Liver (tissue), 9 donors: ENCODE results near the gene CRLF1. TPM values are rescaled to one million over a fixed set of nuclear protein-coding genes. Genes with fewer than 3 reads are reported as not detected.

Experiments
- DNase-seq: peaks from one replicate; pipeline ENCODE4 v3.0.0-alpha.2; 2017; ENCODE audit warnings: low spot score
- H3K27ac ChIP-seq, 2 donors: one replicate each; pipeline ENCODE4 v1.7.0; 2013; ENCODE audit warnings: inconsistent platforms in 2 of 2, low read length in 2 of 2, control low read depth in 1 of 2, low read depth in 1 of 2, mild to moderate bottlenecking in 1 of 2
- H3K27me3 ChIP-seq, 4 donors: one replicate each; pipeline versions ENCODE4 v1.6.1 to v1.7.0; 2013; ENCODE audit warnings: low read length in 3 of 4, inconsistent platforms in 1 of 4, mild to moderate bottlenecking in 1 of 4, moderate library complexity in 1 of 4; ENCODE audit not compliant: control insufficient read depth in 4 of 4, insufficient read depth in 4 of 4
- H3K36me3 ChIP-seq, 4 donors: one replicate each; pipeline versions ENCODE4 v1.6.1 to v1.7.0; 2013; ENCODE audit warnings: low read length in 3 of 4, mild to moderate bottlenecking in 3 of 4, low read depth in 1 of 4, moderate library complexity in 1 of 4; ENCODE audit not compliant: control insufficient read depth in 4 of 4, insufficient read depth in 3 of 4
- H3K4me1 ChIP-seq, 4 donors: one replicate each; pipeline versions ENCODE4 v1.6.1 to v1.7.0; 2013; ENCODE audit warnings: low read length in 3 of 4, mild to moderate bottlenecking in 3 of 4, moderate library complexity in 1 of 4; ENCODE audit not compliant: control insufficient read depth in 4 of 4, insufficient read depth in 4 of 4
- H3K4me3 ChIP-seq, 3 donors: one replicate each; pipeline versions ENCODE4 v1.6.1 to v1.7.0; 2013; ENCODE audit warnings: low read length in 3 of 3, control low read depth in 1 of 3, low read depth in 1 of 3, mild to moderate bottlenecking in 1 of 3
- H3K9ac ChIP-seq, 2 donors: one replicate each; pipeline ENCODE4 v1.7.0; 2013; ENCODE audit warnings: low read length in 2 of 2, mild to moderate bottlenecking in 2 of 2, moderate library complexity in 2 of 2, control low read depth in 1 of 2, low read depth in 1 of 2
- H3K9me3 ChIP-seq, 4 donors: one replicate each; pipeline versions ENCODE4 v1.6.1 to v1.7.0; 2013; ENCODE audit warnings: low read length in 3 of 4; ENCODE audit not compliant: control insufficient read depth in 4 of 4
- CTCF ChIP-seq: fragments of 150-350 bp; IDR thresholded peaks from 2 replicates; pipeline ENCODE4 v1.5.1; 2017; ENCODE audit warnings: improper control_type of control experiment, low read depth, low read length; ENCODE audit not compliant: missing input control
- FOXA1 ChIP-seq: IDR thresholded peaks from 2 replicates; pipeline ENCODE4 v1.6.1; 2016; ENCODE audit warnings: antibody characterized with exemption
- FOXA2 ChIP-seq: IDR thresholded peaks from 2 replicates; pipeline ENCODE4 v1.6.1; 2016; ENCODE audit warnings: antibody characterized with exemption
- GABPA ChIP-seq, 2 donors: IDR thresholded peaks in 1 of 2; conservative IDR thresholded peaks in 1 of 2; 2 replicates each; pipeline ENCODE4 v1.6.1; 2016; ENCODE audit warnings: antibody characterized with exemption in 2 of 2, mild to moderate bottlenecking in 1 of 2, moderate library complexity in 1 of 2
- HNF4A ChIP-seq, 2 donors: conservative IDR thresholded peaks; 2 replicates each; pipeline ENCODE4 v1.6.1; 2016; ENCODE audit warnings: antibody characterized with exemption in 2 of 2, mild to moderate bottlenecking in 2 of 2
- HNF4G ChIP-seq: IDR thresholded peaks from 2 replicates; pipeline ENCODE4 v1.6.1; 2016; ENCODE audit warnings: antibody characterized with exemption
- JUND ChIP-seq, 2 donors: IDR thresholded peaks; 2 replicates each; pipeline ENCODE4 v1.6.1; 2016; ENCODE audit warnings: antibody characterized with exemption in 2 of 2
- NR2F2 ChIP-seq: IDR thresholded peaks from 2 replicates; pipeline ENCODE4 v1.6.1; 2016; ENCODE audit warnings: antibody characterized with exemption
- RAD21 ChIP-seq, 2 donors: IDR thresholded peaks; 2 replicates each; pipeline ENCODE4 v1.6.1; 2016; ENCODE audit warnings: antibody characterized with exemption in 2 of 2, mild to moderate bottlenecking in 2 of 2
- REST ChIP-seq: IDR thresholded peaks from 2 replicates; pipeline ENCODE4 v1.6.1; 2016; ENCODE audit warnings: antibody characterized with exemption, mild to moderate bottlenecking
- RXRA ChIP-seq, 2 donors: IDR thresholded peaks; 2 replicates each; pipeline ENCODE4 v1.6.1; 2017 to 2018; ENCODE audit warnings: antibody characterized with exemption in 2 of 2, mild to moderate bottlenecking in 1 of 2
- SP1 ChIP-seq: IDR thresholded peaks from 2 replicates; pipeline ENCODE4 v1.6.1; 2018; ENCODE audit warnings: antibody characterized with exemption, mild to moderate bottlenecking
- YY1 ChIP-seq: IDR thresholded peaks from 2 replicates; pipeline ENCODE4 v1.6.1; 2016; ENCODE audit warnings: antibody characterized with exemption, mild to moderate bottlenecking
- ZBTB33 ChIP-seq: IDR thresholded peaks from 2 replicates; pipeline ENCODE4 v1.6.1; 2016; ENCODE audit warnings: antibody characterized with exemption
- WGBS: extraction: QIAGEN DNeasy Blood & Tissue Kit; methylation state at CpG from one replicate; pipeline ENCODE4 v1.1.7; 2013; 5-methylcytosine and 5-hydroxymethylcytosine counted together
- polyA plus RNA-seq, 2 donors: library from polyadenylated mRNA; stranded (reverse) in 1 of 2; unstranded in 1 of 2; fragments of 200-250 nt in 1 of 2; fragments of >200 nt in 1 of 2; fragmentation: Nextera tagmentation in 1 of 2; extraction: Ambion mirVana in 1 of 2; gene quantifications; one replicate each; pipeline versions ENCODE4 v1.2.1 to v1.2.3, GENCODE V29; 2013 to 2015
- total RNA-seq, 2 donors: library from RNA; depleted of rRNA; stranded (reverse); fragments of >200 nt; gene quantifications; one replicate each; pipeline ENCODE4 v1.2.3, GENCODE V29; 2014
- TF ChIP-seq, protein P1 (sequence below): IDR thresholded peaks from 2 replicates; pipeline ENCODE4 v1.6.1; 2016; ENCODE audit warnings: antibody characterized with exemption
- donor health status: healthy.
- donor health status: healthy.
- donor health status: healthy.
- donor health status: healthy.
- donor health status: healthy.

The CRLF1 gene
- total and polyA plus RNA-seq, 4 donors: 0.49 to 1.9 (median 1.6) TPM; not detected in 1

DNA sequence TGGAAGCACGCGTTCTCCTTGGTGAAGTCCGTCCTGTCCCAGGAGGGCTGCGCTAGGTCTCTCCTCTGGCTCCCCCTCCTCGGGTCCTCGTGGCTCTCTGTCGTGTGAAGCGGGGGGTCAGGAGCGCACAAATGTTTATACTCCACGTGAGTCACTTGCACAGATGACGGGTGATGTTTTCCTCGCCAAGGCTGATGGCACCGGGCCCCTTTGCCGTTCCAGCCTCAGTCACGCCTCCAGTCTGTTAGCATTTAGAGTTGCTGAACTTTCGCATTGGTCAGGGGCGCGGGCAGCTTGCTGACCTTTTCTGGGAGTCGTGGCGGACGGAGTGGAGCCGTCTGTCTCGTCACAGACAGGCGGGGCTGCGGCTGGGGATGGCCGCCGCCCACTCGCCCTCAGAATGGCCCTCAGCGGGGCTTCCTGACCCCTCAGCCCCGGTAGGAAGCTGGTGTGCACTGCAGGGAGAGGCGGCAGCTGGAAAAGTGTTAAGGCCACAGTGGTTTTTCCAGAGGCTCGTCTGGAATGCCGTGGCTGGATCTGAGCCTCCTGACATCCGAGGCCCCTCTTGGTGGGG, 44.0 kb upstream of the CRLF1 start:
- Histone ChIP-seq H3K4me1 (peaks cover 0 to 14% (median 2%) of the 10 kb centered on the region in 4 donors), H3K27me3 (no peaks in the 10 kb centered on the region), H3K27ac (peak overlapping the region; percentile 74 to 78), H3K9me3 (no peaks in the 10 kb centered on the region), H3K4me3 (no peak overlapping the region), H3K9ac (no peak overlapping the region), H3K36me3 (no peaks in the 10 kb centered on the region)
- DNase-seq: no peak
- WGBS: 65% methylated on average over 34 of the region's 34 CpGs
- TF ChIP-seq, protein P1, sequence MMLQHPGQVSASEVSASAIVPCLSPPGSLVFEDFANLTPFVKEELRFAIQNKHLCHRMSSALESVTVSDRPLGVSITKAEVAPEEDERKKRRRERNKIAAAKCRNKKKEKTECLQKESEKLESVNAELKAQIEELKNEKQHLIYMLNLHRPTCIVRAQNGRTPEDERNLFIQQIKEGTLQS: no peak
- TF ChIP-seq GABPA (IDR thresholded peaks at IDR 0.05 in 1 of 2, conservative IDR thresholded peaks at IDR 0.05 in 1 of 2) (no peak), NR2F2 (peak; percentile 94), HNF4A (conservative IDR thresholded peaks at IDR 0.05) (no peak), RXRA (IDR thresholded peaks at IDR 0.05) (peak; percentile 49 to 62), FOXA2 (no peak), CTCF (no peak), JUND (IDR thresholded peaks at IDR 0.05) (peak in 1 of 2 donors; percentile 34), YY1 (no peak), SP1 (peak; percentile 38), HNF4G (no peak), FOXA1 (no peak), RAD21 (IDR thresholded peaks at IDR 0.05) (peak in 1 of 2 donors; percentile 22), REST (no peak), ZBTB33 (no peak)

- peak overlapping the region; percentile 74 to 78 for H3K27ac ChIP-seq
- no peaks in the 10 kb centered on the region for H3K27me3 ChIP-seq
- H3K36me3 ChIP-seq: no peaks in the 10 kb centered on the region
- DNase-seq: no peak
- H3K9ac ChIP-seq: no peak overlapping the region
- 58% methylated on average over 17 of the region's 17 CpGs for WGBS
- no peaks in the 10 kb centered on the region for H3K9me3 ChIP-seq
- peaks cover 0 to 14% (median 2%) of the 10 kb centered on the region in 4 donors for H3K4me1 ChIP-seq
- no peak overlapping the region for H3K4me3 ChIP-seq
- TF ChIP-seq GABPA (IDR thresholded peaks at IDR 0.05 in 1 of 2, conservative IDR thresholded peaks at IDR 0.05 in 1 of 2) (no peak), SP1 (peak; percentile 45), NR2F2 (peak; percentile 70), RXRA (IDR thresholded peaks at IDR 0.05) (peak; percentile 40 to 41)
These were observed 43.4 kb upstream of the CRLF1 start for GRCh38 chr19:18650021-18650390.
